GM18870 (cell line): Measurements from ENCODE around the gene BOLA3.
"Not testable (repeated sequence)": the region's sequence is repeated elsewhere in the genome, so short reads cannot be mapped to it uniquely, and the experiment has no call there.

Experiments used
- ATAC-seq: cut with Tn5 transposase; IDR thresholded peaks from one replicate; pipeline ENCODE4 v1.9.1; 2021; ENCODE audit warnings: moderate library complexity; ENCODE audit not compliant: unreplicated experiment

BOLA3 gene

DNA sequence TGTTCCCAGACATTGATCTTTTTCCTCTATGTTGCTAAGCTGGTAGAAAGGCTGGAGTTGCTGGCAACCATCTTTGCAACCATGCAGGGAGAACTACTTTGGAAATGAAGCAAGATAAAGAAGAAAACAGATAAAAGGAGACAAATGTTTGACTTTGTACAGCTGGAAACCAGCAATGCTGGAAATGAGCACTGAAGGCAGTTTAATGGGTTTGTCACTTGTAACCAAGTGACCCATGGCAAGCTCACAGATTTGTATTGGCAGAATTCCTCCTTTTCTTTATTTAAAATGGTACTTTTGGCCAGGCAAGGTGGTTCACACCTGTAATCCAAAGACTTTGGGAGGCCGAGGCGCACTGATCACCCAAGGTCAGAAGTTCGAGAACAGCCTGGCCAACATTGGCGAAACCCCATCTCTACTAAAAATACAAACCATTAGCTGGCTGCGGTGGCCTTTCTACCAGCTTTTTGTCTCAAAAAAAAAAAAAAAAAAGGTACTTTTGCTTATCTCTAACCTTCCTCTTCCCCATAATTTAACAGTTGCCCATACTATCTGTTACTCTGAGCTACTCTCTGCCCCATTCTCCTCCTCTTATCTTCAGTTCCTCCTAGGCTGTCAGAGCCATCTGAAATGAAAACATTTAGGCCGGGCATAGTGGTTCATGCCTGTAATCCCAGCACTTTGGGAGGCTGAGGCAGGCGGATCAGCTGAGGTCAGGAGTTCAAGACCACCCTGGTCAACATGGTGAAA is 2.0 kb upstream of the BOLA3 start:
- ATAC-seq = no peak

DNA sequence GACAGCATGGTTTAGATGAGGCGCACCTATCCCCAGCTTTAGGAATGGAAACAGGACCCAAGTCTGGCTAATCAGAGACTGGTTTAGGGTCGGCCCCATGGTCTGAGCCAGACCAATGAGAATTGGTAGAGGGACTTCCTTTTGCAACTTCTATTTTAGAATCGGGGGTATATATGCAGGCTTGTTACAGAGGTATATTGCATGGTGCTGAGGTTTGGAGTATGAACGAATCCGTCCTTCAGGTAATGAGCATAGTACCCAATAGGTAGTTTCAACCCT is 1.5 kb upstream of the BOLA3 start:
- no peak for ATAC-seq

DNA sequence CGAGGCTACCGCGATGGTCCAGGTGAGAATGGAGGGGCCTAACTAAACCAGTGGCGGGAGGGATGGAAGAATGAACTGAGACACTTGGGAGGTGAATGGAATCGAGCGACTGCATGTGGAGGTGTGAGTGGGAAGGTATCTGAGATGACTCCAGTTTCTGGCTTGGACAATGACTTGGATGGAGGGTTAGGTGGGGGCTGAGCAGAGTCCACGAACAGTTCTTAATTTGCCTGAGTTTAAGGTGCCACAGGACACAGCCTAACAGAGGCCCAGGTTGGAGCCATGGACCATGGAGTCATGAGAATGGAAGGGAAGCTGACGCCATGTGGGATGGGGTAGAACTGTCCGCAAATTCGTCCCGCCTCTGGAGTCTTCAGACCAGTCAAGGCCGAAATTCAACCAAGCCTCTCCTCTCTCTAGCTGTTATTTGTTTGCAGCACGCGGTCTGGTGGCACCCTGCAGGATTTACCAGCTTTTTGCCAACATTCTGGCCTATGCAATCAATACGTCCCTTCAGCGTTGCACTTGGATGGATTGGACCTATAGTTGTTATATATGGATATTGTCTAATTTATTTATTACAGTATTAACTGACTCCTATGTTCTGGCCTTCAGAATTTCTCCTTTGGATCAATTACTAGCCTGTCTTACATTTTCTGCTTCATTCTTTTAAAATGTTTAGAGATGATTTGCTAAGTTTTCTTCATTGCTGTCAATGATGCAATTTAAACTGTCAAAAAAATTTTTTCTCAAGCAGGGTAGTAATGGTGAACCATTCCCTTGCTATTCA is 940 bp upstream of the BOLA3 start:
- ATAC-seq = no peak

DNA sequence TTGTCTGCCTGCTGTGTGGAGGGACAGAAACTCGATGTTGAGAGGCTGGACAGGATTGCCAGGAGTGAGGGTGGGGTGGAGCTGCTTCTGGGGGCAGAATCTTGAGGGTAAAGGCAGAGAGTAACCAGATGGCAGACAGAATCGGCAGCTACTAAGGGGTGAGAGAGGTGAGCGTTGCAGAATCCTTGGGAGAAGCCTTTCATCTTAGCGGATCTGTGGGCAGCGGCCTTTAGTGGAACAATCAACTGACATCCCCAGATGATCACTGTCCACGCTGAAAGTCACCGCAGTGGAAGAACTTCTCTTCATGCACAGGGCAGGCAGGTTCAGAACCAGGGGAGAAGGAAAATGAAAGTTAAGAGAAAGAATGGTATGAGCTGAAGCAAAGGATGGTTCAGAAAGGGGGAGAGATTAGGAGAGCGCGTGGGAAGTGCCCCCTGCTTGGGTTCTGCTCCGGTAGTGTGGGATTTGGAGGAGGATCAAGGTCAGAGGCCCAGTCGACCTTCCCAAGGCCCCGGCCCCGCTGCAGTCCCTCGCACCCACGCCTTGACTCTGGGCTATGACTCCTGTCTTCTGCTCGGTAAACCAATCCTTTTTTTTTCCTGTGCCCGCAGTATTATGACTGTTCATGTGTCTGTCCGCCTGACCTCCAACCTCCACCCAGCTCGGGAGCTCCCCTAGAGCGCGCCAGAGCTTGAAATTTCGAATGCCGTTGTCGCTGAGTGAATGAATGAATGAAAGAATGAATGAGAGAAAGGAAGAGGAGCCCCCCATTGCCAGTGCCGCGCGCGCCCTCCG is 584 bp downstream of the BOLA3 start:
- peak; percentile 40 for ATAC-seq

DNA sequence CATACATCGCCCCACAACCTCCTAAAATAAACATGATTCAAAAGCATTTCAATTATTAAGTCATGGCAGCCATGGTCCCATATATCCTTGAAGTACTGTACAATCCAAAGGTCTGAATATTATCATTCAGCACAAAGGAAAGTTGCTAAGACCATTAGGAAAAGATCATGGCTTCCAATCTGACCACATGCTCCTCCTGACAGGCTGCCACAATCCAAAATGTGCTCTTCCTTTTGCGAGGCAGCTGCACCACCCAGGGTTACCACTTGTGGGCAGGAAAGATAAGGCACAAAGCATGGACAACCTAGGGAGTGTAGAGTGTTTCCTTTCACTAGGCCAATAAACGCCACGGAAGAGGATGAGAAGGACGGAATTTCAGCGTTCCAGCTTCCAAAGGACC is 5.4 kb downstream of the BOLA3 start:
- ATAC-seq = no peak

DNA sequence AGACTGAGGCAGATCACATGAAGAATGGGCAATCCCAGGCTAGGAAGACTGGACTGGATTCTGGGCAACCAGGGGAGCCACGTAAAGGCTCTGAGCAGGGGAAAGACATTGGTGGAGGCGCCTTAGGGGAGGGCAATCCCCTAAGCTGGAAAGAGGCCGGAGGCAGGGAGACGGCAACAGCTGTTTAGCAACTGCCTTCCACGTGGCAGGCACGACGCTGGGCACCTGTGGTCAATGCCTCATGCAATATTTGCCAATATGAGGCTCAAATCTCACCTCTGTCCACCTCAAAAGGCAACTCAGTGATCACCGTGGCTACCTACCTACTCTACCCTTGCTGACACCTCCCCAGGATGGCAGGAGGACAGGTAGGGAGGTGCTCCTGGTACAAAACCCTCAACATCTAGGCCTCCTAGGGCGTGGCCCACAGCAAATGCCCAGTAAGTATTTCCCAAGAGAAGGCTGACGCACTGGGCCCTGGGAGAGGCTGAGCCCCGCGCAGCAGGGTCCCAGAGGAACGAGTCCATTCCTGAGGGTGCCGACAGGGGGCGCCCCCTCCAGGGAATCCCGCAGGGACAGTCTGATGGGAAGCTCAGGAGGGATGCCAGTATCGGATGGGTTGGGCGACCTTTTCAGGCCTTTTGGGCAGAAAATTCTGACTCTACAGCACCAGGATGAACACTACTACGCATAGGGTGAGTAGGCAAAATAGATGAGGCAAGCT is 8.9 kb downstream of the BOLA3 start:
- ATAC-seq = no peak

DNA sequence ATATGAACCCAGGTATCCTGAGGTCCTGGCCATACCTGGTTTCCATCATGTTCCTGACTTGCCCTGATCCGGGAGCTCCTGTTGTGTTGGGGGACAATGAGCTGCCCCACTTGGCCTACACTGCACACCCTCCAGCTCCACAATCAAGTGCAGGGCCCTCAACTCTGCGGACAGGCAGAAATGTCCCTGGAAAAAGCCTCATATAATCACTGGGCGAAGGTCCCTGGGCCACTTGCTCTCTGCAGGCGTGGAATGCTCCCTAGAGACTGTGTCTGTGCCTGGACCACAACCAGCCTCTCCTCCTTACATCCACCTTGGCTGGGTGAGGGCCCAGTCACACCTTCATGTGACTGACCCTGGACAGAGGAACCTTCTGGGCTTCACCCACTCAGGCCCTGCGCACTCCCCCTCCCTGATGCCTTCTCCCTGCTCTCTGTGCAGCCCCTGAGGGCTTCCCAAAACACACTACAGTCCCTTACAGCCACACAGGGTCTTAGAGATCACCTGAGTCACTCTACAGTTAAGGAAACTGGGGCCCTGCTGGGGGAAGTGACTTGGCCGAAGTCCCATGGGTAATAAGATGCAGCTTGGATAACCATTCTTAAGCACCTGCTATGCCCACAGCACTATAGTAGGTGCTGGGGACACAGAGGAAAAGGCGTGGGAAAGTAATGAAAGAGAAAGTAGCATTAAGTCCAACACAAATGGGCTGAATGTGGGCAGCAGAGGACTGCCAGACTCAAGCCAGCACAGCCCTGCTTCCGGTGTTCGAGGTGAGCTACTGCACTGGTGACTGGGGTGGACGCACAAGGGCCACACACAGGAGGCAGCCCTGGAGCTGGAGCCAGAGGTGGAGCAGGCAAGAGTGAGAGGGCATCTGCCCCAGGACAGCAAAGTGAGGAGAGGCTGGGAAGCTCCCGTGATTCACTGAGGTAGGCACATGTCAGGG is 9.8 kb downstream of the BOLA3 start:
- ATAC-seq = no peak

DNA sequence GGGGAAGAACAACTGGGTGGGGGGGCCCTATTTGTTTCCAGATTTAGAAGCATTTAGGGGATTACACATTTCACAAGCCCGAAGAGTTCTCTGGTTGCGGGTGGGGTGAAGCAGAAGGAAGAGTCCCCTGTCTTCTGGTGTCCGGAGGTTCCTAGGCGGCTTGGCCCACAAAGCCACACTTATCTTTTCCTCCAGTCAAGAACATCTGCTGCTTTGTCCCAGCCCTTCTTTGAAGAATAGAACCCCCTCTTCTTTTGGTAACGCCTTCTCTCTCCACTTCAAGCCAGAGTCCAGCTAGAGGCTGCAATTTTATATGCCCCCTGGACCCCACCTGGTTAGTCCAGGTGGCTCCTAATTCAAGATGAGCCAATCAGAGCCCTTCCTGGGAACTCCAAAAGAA is 15.8 kb downstream of the BOLA3 start:
- no peak for ATAC-seq

DNA sequence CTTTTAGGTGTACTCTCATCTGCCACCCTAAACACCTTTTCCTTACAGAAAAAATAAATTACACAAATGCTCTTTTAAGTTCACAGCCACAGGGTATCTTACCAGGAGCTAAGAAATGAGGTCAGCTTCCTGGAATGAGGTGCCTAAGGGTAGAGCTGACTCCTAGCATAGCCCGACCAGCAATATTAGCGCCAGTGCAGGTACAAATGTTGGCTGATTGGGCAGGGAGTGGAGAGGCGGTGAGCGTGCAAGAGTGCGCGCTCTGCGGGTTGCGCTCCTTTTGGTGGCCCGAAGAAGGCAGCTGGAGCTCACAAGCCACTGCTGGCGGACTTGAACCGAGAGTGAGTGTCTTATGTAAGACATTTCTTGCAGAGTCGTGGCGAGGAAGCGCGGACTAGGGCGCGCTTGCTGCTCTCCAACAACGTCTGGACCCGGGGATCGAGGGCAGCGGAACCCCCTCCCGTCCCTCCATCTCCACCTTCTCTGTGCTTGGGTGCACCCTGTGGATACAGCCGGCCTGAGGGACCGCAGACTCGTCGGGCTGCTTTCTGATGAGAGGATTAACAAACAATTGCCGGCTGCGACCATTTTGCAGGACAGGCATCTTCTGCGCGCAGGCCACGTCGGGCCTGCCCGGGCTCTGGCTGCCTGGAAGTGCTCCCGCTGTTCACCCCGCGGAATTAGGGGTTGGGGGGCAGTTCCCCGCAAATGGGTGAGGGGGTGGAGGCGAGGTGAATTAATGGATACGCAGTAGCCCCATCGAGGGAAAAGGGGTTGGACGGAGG is 17.3 kb downstream of the BOLA3 start:
- ATAC-seq = no peak

DNA sequence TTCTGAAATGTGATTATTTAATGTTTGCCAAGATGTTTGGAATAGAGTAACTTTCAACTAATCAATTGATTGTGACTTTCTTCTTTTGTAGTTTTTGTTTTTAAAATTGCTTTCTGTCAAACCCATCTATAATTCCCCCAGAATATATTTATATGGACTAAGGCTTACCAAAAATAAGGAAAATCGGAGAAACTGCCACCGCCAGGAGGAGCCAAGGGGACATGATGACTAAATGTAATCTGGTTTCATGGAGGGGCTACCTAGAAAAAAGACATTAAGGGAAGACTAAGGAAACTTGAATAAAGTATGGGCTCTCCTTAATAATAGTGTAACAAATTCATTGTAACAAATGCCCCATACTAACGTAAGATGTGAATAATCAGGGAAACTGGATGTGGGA is 19.5 kb downstream of the BOLA3 start:
- no peak for ATAC-seq

DNA sequence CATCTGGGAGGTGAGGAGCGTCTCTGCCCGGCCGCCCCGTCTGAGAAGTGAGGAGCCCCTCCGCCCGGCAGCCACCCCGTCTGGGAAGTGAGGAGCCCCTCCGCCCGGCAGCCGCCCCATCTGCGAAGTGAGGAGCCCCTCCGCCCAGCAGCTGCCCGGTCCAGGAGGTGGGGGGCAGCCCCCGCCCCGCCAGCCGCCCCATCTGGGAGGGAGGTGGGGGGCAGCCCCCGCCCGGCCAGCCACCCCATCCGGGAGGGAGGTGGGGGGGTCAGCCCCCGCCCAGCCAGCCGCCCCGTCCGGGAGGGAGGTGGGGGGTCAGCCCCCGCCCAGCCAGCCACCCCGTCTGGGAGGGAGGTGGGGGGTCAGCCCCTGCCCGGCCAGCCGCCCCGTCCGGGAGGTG is 23.8 kb downstream of the BOLA3 start:
- not testable (repeated sequence) for ATAC-seq

DNA sequence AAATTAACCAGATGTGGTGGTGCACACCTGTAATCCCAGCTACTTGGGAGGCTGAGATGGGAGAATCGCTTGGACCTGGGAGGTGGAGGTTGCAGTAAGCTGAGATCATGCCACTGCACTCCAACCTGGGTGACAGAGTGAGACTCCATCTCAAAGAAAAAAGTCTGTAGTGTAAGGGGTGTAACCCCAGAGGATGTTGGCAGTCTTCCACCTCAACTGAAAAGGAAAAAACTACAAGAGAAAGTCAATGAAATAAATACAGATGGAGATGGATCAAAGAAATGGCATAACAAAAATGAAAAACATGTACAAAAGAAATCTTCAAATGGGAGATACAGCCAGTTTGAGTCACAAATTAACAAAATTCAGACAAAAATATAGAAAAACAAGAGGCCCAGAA is 25.9 kb downstream of the BOLA3 start:
- not testable (repeated sequence) for ATAC-seq

DNA sequence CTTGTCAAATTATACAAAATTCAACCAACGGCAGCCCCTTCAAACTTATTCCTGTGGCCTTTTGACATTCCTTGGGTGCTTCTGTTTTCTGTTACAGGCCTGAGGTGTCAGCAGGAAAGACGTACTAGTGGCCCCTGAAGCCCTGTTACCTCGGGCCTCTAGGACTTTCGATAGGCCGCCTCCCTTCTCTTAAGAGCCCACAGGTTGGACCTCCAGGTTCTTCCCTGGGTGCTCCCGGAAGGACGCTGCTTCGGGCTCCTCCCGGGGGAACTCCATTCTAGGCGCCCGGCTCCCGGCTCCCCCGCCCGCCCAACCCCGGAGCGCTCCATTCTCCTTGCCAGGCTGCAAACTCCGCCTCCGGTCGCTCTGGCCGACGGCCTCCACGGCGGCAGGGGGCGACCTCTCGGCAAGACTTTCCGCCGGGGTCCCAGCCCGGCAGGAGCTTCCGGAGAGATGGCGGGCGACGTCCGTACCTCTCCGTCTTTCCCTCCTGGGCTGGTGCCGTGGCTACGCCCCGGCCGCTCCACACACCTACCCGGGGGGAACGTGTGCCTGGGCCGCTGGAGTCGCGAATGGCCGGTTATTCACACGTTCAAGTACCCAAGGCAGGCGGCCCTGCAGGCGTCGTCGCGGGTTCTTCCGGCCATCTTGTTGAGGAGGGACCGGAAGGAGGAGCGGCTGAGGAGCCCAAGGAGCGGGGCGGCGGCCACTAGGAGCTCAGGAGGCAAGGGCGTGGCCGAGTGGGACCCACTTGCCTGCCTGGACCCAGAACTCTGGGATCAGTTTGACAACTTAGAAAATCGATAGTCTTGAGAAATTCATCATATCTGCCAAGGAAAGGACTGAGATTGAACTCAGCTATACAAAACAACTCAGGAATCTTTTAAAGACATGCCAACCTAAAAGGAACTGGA is 27.5 kb downstream of the BOLA3 start:
- ATAC-seq = peak; percentile 79

DNA sequence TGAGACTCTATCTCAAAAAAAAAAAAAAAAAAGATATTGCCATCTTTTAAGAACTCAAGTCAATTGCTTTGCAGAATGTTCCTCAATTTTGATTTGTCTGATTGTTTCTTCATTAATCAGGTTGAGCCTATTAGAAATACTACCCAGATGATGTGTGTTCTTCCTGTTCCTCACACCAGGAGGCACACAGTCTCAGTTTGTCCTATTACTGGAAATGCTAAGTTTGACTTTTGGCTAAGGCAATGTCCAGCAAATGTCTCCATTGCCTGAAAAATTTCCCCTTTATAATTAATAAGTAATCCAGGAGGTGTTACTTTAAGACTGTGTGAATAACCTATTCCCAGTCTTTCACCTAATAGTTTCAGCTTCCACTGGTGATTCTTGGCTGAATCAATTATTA is 28.4 kb downstream of the BOLA3 start:
- ATAC-seq = no peak

DNA sequence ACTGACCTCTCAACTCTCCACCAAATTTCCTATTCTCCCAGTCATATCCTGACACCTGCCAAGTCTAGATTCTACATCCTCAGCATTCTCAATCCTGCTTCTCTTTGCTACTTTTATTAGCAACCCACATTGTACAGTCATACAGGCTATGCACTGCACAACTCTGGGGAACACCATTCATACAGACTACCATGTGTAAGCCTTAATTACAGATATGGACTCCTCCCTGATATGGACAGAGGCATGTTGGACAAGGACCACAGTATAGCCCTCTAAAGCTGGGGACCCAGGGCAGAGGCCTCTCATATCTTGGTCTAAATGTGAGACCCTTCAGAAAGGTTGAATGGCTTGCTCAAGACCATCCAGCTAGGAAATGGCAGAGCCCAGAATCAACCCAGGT is 36.3 kb downstream of the BOLA3 start:
- ATAC-seq = no peak

DNA sequence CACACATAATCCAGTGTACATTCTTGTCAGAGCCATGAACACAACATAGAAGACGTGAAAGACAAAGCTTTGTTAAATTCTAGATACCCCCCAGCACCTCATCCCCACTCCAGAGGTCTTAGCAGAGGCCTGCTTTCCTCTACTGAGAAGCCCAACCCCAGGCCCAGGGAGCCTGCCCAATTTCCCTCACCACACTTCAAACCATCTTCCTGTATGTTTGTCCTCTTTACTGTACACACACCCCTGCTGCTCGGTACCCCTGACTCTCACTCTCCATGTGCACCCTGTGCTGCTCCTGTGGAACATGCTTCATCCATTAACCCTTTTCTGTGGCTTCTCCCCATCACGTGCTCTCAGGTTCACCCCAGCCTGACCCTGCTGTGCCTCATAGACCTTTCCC is 37.2 kb downstream of the BOLA3 start:
- ATAC-seq = no peak

DNA sequence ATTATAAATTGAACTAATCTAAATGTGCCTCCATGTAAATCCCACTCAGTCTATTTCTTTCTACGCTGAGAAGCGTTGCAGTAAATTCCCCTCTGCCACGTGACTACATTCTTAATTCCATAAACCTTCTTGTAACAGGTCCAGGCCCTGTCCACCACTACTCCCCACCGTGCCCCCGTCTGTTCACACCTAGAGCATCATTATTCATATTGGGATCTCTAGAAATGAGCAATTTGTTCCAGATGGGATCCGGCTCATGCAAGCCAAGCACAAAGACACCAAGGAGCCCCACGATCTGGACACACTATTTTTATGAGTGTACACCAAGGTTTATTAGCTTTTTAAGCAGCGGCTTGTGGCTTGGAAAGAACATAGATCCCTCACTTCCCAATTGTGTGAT is 38.2 kb downstream of the BOLA3 start:
- no peak for ATAC-seq

DNA sequence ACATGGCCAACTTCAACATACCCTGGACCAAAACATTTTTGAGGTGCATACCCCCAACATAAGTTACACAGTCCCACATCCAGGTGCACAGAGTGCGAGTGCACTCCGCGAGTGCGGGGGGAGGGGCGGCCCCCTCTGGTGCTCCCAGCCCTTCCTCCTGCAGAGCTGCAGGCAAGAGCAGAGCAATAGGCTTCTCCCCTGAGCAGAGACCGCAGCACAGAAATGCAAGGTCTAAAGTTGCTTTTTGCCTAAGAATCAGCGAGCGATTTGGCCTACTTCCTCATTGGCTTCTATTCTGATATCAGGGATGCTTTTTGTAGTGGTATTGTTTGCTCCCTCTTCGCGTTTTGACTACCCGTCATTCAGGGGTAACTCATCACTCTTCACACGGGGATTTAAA is 40.6 kb downstream of the BOLA3 start:
- ATAC-seq = no peak
